ENCODE data around the gene PDLIM7. TPM values are rescaled to one million over a fixed set of nuclear protein-coding genes. Genes with fewer than 3 reads are reported as not detected.

The PDLIM7 gene
- total and polyA plus RNA-seq, 2 of the 4 experiments (the other 2 are of a cell fraction) = 70.4 to 534 TPM

- no peaks in the 10 kb centered on the region for H3K9me3 ChIP-seq (ENCODE audit: control insufficient read depth, insufficient read depth, low read length)
- no peak overlapping the region for H2BK15ac ChIP-seq (ENCODE audit: low read depth, low read length)
- no peak overlapping the region for H2AK9ac ChIP-seq (replicated peaks; ENCODE audit: low read depth, low read length, poor library complexity)
- no peak overlapping the region for H2AFZ ChIP-seq (replicated peaks; ENCODE audit: low read length, poor library complexity)
- no peak overlapping the region for H3K14ac ChIP-seq (replicated peaks; ENCODE audit: low read depth, low read length)
- no peak overlapping the region for H3K4ac ChIP-seq (ENCODE audit: low read depth, low read length)
- H4K20me1 ChIP-seq (ENCODE audit: insufficient read depth, low read length) = peaks cover 2% of the 10 kb centered on the region; the same call in 1 of the 2 replicates
- ATAC-seq (ENCODE audit: low read depth) = no peak
- H3K36me3 ChIP-seq (ENCODE audit: control insufficient read depth, insufficient read depth, low read length) = peaks cover 31% of the 10 kb centered on the region; the same call in 1 of the 2 replicates
- H3K27ac ChIP-seq (ENCODE audit: insufficient read depth, low read length) = no peak overlapping the region
- H2BK20ac ChIP-seq (ENCODE audit: low read depth, low read length) = no peak overlapping the region
- H4K5ac ChIP-seq (ENCODE audit: low read depth, low read length) = no peak overlapping the region
- in situ Hi-C loops (cut with MboI; ENCODE audit: low sequenced_read_pairs) (no loop called here), intact Hi-C loops (cut with micrococcal nuclease) (no loop called here), dilution Hi-C loops (cut with HindIII; ENCODE audit: low sequenced_read_pairs, unreplicated experiment) (no loop called here)
- no peaks in the 10 kb centered on the region for H3K27me3 ChIP-seq (ENCODE audit: control insufficient read depth, insufficient read depth, low read length)
- TF ChIP-seq RFX5 (IDR thresholded peaks at IDR 0.05; ENCODE audit: low read depth, low read length) (no peak), RAD21 (IDR thresholded peaks at IDR 0.05; ENCODE audit: low read length) (no peak), CTCF (conservative IDR thresholded peaks at IDR 0.05; ENCODE audit: low read depth, low read length) (no peak), CEBPB (IDR thresholded peaks at IDR 0.05; ENCODE audit: low read depth, low read length) (no peak), FOS (IDR thresholded peaks at IDR 0.05; ENCODE audit: low read depth, low read length) (no peak), MAFK (IDR thresholded peaks at IDR 0.05; ENCODE audit: low read depth, low read length) (no peak), RCOR1 (IDR thresholded peaks at IDR 0.05; ENCODE audit: insufficient replicate concordance, low read length) (no peak), ELK1 (IDR thresholded peaks at IDR 0.05; ENCODE audit: borderline replicate concordance, low read depth, low read length) (no peak), MAZ (IDR thresholded peaks at IDR 0.05; ENCODE audit: borderline replicate concordance, low read depth, low read length) (no peak), NFE2L2 (IDR thresholded peaks at IDR 0.05; ENCODE audit: low read depth, low read length) (no peak), USF2 (IDR thresholded peaks at IDR 0.05; ENCODE audit: low read depth, low read length) (no peak), POLR2A (IDR thresholded peaks at IDR 0.05; ENCODE audit: low read depth, low read length) (no peak), BHLHE40 (IDR thresholded peaks at IDR 0.05; ENCODE audit: low read depth, low read length) (no peak), MXI1 (IDR thresholded peaks at IDR 0.05; ENCODE audit: borderline replicate concordance, low read depth, low read length) (no peak), SMC3 (IDR thresholded peaks at IDR 0.05; ENCODE audit: low read depth, low read length) (no peak), CHD1 (IDR thresholded peaks at IDR 0.05; ENCODE audit: low read depth, low read length) (no peak)
- POLR2A ChIA-PET (ENCODE audit: unreplicated experiment) = no interaction called here
- WGBS, 2 experiments (ENCODE audit: extremely low coverage in 2 of 2, insufficient read length in 1 of 2) = 80% methylated on average over 1 of the region's 4 CpGs; no CpG with 5 or more reads in 1 of the 2 experiments
- H3K9me1 ChIP-seq (ENCODE audit: insufficient read depth, low read length) = peaks cover 6% of the 10 kb centered on the region; the same call in 1 of the 2 replicates
- H3K4me3 ChIP-seq (ENCODE audit: insufficient read depth, low read depth, low read length) = no peak overlapping the region
- no peak overlapping the region for H2BK5ac ChIP-seq (ENCODE audit: low read depth, low read length, poor library complexity, severe bottlenecking)
- no peaks in the 10 kb centered on the region for H3K79me1 ChIP-seq (ENCODE audit: low read depth in 1 of 2, low read length in 2 of 2)
- no peak for DNase-seq
- H2AK5ac ChIP-seq (ENCODE audit: low read depth, low read length) = no peak overlapping the region
- H3K56ac ChIP-seq (ENCODE audit: extremely low read depth, insufficient read depth, low read length) = no peak overlapping the region
- no peak overlapping the region for H2BK120ac ChIP-seq (ENCODE audit: low read depth, low read length)
- BruUV-seq (replicated peaks) = no TSS peak
- H3K4me1 ChIP-seq (ENCODE audit: control insufficient read depth, insufficient read depth, low read length) = no peaks in the 10 kb centered on the region
- no peak overlapping the region for H3K9ac ChIP-seq (ENCODE audit: low read depth, low read length)
- CTCF ChIA-PET = interaction anchor here (1.5 kb wide), 1 partner anchor 12 kb away, joined by 3 read pairs; no protein-coding TSS in a partner anchor
- no peak overlapping the region for H3K18ac ChIP-seq (ENCODE audit: low read depth, low read length)
- no peak overlapping the region for H3K23ac ChIP-seq (ENCODE audit: low read depth, low read length)
- H4K91ac ChIP-seq (ENCODE audit: insufficient read depth, low read depth, low read length) = no peak overlapping the region
- no peak overlapping the region for H3K4me2 ChIP-seq (ENCODE audit: low read depth, low read length)
- no peak overlapping the region for H4K8ac ChIP-seq (ENCODE audit: low read depth in 2 of 2, low read length in 2 of 2)
Observed at GRCh38 chr5:177439518-177440053, 57.8 kb downstream of the PDLIM7 start.

All from IMR-90 (cell line).